EL (cell line): ENCODE data around the gene SLC9B2.

Experiments used
- DNase-seq: peaks from one replicate; pipeline ENCODE4 v3.0.0-alpha.2; 2016

Gene SLC9B2, protein sequence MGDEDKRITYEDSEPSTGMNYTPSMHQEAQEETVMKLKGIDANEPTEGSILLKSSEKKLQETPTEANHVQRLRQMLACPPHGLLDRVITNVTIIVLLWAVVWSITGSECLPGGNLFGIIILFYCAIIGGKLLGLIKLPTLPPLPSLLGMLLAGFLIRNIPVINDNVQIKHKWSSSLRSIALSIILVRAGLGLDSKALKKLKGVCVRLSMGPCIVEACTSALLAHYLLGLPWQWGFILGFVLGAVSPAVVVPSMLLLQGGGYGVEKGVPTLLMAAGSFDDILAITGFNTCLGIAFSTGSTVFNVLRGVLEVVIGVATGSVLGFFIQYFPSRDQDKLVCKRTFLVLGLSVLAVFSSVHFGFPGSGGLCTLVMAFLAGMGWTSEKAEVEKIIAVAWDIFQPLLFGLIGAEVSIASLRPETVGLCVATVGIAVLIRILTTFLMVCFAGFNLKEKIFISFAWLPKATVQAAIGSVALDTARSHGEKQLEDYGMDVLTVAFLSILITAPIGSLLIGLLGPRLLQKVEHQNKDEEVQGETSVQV

DNA sequence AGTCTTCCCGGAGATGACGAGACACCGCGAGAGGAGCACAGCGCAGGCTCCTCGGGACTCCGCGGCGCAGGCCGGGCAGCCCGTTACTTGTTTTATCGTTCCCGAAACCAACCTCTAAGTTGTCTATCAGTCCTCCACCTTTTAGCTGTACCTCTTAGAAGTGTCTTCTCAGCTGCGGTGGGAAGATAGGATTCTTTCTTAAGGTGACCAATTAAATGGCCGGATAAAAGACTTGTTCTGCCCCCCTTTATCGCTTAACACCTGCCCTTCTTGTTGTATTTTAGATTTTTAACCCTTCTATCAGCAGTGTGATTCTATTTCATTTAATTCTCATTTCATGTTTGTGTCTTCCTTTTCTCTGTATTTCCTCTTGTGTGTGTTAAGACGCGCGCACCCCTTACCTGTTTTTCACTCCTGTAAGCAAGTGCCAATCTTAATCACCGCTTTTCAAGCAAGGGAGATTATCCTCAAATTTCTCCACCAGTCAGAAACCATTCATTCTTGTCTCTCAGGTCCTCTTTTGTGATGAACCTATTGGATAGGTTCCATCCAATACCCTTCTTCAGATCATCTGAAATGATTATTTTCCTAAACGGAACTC, at the start of gene SLC9B2:
TSS of gene SLC9B2 (minus strand) at position 15 of the 601 bp plus-strand sequence. CDS start 9,211 bp downstream, outside the sequence.
- DNase-seq = no peak

DNA sequence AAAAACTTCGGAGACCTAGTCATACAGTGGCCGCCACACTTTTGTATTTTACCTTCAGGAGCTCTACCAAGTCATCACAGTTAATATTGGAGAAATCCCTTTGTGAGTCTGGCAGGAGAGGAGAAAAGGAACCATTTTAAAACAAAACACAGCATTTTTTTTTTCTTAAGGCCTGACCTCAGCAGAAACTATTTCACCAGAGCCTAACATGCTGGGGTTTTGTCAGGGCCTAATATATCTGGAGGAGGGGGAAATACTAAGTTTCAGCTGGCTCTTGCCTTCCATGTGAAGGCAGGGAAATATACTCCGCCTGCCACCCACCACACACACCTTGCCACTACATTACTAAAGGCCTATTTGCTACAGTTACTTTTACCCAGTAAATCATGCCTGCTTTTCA, 49.6 kb upstream of the SLC9B2 start:
- DNase-seq = no peak

DNA sequence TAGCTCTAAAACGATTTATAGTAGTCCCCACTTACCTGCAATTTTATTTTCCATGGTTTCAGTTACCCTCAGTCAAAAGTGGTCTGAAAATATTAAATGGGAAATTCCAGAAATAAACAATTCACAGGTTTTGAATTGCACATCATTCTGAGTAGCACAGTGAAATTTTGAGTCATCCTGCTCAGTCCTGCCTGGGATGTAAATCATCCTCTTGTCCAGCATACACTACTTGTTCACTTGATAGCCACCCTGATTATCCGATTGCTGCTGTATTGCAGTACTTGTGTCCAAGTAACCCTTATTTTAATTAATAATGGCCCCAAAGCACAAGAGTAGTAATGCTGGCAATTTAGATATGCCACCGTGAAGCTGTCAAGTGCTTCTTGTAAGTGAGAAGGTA, 46.6 kb upstream of the SLC9B2 start:
- DNase-seq = peak; percentile 8

DNA sequence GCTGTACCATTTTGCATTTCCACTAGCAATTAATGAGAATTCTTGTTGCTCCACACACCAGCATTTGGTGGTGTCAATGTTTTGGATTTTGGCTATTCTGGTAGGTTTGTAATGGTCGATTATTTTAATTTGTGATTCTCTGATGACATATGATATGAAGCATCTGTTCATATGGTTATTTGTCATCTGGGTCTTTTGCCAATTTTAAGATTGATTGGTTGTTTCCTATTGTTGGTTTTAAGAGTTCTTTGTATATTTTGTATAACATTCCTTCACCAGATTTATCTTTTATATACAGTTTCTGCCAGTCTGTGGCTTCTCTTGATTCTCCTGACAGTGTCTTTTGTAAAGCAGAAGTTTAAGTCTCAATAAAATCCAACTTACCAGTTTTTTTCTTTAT, 41.6 kb upstream of the SLC9B2 start:
- no peak for DNase-seq

DNA sequence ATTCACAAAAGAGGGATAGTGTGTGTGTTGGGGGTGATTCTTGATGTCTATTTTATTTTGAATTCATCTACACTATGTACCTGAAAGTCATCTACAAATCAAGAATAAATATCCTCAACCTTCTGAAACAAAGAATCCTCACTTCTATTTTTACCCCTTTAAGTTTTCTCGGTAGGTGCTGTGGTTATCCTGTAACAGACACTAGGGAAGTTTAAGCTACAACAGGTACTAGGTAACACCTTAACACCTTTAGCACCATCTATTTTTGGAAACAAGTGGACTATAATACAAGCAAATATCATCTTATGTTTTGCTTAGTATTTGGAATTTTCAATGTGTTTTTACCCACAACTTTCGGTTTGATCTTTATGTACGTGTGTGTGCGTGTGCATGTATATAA, 35.0 kb upstream of the SLC9B2 start:
- DNase-seq = no peak

DNA sequence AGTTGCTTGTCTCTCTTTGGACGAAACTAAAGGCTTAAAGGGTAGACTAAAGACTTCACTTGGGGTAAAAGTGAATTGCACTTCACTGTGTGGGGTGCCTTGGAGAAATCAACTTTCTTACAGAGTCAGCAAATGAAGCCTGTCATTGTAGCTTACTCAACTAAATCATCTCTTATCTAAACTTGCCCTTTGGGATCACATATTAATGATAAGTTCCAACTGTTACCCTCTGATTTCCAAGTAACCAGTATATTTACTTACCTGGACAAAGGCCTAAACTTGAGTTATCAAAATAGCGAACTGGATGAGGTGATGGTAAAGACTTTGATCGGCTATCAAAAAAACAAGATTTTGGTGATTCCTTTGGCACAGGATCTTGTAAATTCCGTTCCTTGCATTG, 32.0 kb upstream of the SLC9B2 start:
- DNase-seq = no peak

DNA sequence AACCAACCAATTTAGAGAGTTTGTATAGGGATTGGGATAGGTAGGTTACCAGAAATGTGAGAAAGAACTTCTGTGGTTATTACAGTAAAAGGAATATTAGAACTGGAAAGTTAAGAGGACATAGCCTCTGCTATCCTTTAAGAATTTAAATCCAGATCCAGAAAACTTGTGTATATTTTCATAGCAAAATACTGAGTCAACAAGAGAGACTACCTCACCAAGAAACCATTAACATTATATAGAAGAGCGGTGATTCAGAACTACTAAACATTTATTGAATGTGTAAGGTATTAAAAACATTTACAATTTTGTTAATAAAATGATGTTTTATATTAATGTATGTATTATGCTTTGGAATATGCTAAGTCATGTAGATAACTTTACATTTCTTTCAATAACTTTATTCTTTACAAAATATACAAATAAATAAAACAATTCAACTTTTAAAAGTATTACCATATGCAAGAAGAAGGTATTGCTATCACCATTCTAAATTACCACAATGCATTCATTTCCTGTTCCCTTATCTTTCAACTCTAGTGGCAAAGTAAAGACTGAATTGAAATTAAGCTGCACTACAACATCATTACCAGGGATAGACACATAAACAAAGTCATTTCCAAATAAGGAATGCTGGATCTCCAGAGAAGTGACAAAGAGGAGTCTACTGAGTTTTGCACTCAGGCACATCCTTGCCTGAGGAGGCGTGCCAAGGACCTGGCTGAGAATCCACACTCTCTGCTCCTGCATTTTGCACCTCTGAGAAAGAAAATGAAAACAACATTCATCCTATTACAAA, 29.2 kb upstream of the SLC9B2 start:
- peak; percentile 13 for DNase-seq

DNA sequence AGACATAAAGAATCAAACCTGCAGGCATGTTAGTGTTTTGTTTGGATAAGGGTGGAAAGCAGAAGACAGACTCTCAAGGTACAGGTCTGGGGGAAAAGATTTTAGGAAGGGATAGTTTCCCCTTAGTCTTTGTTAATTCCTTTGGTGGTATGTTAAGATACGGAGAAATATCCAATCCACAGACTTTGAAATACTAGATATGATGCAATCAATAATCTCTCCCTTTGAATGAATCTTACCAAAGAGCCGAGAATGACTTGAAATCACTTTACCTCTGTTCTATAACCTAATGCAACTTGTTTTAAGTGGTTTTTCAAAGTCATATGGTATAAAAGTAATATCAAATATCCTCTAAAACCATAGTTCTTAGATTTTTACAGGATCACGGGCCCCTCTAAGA, 28.3 kb upstream of the SLC9B2 start:
- no peak for DNase-seq

DNA sequence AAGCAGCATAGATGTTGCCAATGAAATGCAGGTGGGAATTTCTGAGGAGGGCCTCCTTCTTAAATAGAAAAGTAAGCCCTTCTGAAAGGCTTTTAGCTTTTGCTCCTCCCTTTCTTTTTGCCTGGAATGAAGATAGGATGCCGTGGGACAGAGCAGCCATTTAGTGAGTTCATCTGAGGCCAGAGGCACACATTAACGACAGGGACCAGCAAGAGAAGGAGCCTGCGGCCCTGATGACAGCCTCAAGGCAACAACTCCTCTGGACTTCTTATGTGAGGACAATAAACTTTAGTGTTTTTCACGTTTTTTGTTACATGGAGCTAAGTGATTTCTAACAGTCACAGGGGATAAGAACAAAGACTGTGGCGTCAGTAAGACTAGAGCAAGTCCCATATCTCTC, 24.1 kb upstream of the SLC9B2 start:
- DNase-seq = no peak

DNA sequence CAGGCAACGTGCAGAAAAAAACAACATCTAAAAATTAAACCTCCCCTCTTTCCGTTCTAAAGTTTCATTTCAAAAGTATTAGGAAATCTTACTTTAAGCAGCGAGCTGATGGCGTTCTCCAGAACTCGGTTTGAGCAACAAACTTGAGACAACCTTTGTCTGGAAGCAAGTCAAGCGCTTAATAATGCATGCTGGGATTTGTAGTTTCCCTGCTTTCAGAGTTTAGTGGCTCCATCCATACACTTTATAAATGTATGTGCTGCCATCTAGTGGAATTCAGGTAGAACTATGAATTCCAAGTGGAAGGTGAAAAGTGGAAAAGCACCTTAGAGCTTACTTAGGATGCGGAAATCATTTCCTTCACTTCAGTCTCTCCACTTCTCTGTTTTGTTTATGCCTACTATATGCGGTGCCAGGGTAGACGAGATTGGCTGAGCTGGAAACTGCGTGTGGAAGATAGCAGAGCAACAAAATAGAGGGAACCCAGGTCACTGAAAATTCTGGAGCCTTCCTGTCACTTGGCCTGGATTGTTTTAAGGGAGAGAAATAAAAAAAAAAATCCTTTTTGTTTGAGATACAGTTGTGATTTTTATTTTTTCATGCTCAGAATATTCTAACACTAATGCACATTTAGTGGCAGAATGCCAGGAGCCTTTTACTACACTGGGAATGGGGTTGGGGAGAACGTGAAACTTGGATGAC, 23.3 kb upstream of the SLC9B2 start, which contains the start of gene BDH2:
TSS of gene BDH2 (minus strand) at position 144 of the 702 bp plus-strand sequence. CDS start 3,580 bp downstream, outside the sequence.
- DNase-seq = peak; percentile 90

DNA sequence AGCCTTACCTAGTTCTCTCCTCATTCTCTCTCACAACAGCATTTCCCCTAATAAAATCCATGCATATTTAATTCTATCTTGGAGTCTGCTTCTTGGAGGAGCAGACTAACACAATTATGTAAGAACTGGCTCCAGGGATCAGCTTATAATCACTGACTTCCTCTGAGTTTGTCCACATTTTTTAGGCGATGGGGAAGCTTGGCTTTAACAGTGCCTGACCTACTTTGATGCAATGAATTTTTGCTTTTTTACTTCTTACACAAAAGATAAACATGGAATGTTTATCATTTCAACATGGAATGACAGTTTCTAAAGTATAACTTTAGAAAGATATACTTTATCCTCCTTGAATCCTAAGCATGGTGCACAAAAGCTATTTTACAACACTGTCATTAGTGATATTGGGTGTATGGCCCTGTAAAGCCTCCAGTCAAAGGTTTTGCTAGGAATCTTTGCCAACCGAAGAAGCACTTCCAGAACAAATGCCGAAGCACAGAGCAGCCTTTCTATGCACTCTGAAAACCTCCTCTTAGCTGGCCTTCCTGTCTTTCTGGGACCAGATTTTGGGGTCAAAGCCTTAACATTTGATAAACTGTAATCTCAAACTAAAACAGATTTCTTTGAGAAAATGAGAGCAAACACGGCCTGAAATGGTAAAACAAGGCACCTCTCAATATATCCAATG, 22.3 kb upstream of the SLC9B2 start:
- DNase-seq = no peak

DNA sequence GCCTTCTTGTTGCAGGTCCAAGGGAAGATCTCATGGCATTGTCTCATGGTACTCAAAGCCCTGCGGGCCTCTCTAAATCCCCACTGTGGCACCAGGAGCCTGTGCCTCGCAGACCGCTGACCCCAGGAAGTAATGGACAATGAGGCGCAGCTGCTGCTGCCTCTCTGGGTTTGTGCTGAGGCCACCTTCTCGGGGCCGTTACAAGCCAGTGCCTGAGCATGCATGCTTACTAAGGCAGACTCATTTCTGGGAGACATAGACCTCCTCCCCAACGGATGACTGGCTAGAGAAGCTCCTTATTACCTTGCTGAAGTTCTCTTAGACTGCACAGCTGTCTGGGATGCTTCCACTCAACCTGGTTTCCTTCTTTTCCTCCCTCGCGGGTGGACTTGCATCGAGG, 21.8 kb upstream of the SLC9B2 start:
- DNase-seq = no peak

DNA sequence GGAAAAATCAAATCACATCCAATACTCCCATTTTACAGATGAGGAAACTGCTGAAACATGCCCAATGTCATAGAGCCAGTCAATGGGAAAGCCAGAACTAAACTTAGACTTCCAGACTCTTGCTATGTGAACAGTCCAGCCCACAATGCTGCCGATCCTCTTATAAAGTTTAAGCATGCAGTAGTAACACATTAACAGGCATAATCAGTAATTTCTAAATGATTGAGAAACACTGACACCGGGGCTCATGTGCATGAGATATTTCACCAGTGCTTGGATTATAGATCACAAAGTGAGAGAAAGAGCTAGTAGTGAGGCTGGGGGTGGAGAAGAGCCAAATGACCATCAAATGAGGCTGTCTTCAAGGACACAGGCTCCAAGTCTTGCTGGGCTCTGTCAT, 20.6 kb upstream of the SLC9B2 start:
- no peak for DNase-seq

DNA sequence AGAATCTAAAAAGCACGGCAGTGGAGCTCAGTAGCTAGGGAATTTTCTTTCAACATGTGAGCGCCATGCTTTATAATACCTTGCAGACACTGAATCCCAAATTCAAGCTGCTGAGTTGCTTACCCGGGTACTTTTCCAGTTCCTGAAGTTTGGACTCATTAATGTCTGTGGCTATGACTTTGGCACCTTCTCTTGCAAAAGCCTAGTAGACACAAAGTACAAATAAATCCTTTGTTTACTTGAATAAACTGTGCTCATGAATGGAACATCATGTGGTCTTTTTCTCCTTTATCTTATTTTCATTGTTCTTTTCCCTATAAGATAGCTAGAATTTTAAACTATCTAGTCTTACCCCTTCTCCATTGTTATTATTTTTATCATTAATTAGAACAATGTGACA, 18.5 kb upstream of the SLC9B2 start:
- no peak for DNase-seq

DNA sequence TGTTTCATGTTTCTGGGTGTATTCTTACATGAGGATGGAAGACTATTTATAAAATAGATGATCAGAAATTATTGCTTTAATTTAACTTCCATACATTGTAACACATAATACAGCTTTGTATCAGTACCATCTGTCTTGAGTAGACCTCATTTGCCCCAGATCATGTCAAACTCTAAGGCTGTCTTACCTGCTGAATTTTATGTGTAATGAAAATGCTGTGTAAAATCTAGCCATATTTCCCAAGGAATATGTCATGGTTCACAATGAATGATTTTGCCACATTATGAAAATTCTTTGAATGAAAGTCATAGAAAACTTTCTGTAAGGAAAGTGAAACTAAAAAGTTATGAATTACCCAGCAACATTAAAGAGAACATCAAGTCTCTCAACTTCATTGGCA, 15.7 kb upstream of the SLC9B2 start:
- DNase-seq = no peak

DNA sequence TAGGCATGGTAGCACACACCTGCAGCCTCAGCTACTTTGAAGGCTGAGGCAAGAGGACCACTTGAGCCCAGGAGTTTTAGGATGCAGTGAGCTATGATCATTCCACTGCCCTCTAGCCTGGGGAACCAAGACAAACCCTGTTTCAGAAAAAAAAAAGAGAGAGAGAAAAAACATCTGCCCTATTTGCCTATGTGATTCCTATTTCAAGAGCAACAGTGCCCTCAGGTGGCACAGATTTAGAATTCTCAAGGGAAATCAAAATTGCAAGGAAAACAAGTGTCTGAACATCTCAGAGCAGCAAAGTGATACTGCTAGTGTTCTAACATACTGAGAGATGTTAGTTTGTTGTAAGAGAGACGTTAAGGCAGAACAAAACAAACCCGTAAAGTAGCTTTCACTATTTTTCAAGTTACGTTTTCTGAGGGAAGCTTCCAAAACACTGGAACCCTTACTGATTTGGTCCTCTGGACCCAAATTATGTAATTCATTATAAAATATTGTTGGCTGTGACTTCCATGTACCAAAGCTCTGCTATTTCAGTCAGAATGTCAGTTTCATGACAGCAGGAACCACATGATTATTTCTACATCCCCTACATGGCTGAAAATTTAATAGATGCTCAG, 15.2 kb upstream of the SLC9B2 start:
- DNase-seq = peak; percentile 71

DNA sequence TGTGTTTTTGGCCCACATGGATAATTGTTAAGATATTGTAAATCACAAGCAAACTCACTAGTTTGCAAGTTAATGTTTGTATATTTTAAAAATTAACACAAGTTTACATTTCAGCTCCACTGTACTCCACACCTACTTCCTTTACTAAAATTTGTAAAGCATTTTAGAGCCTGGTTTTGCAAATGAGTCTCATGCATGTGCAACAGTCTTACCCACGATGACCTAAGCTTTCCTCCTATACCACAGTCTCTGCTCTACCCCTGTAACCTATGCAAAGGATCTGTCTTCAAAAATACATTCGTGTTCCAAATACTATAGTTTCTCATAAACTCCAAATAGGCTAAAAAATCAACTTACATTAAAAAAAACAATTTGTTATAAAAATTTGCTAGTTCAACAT, 12.9 kb upstream of the SLC9B2 start:
- DNase-seq = no peak

DNA sequence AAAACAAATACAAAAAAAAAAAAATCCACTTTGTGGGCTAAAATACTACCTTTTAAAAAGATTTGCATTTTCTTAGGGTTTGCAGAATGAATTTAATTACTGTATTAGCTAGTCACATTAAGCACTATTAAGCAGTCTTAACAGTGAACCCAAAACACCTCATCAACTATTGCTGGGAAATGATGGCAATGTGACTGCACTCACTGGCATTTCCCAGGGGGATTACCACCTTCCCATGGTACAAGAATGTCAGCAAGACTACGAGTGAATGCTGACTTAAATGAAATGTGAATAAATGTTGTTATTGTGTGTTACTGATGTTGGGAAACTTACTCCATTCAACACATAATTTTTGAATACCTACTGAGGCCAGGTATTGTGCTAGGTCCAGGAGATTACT, 10.0 kb upstream of the SLC9B2 start:
- DNase-seq = no peak

DNA sequence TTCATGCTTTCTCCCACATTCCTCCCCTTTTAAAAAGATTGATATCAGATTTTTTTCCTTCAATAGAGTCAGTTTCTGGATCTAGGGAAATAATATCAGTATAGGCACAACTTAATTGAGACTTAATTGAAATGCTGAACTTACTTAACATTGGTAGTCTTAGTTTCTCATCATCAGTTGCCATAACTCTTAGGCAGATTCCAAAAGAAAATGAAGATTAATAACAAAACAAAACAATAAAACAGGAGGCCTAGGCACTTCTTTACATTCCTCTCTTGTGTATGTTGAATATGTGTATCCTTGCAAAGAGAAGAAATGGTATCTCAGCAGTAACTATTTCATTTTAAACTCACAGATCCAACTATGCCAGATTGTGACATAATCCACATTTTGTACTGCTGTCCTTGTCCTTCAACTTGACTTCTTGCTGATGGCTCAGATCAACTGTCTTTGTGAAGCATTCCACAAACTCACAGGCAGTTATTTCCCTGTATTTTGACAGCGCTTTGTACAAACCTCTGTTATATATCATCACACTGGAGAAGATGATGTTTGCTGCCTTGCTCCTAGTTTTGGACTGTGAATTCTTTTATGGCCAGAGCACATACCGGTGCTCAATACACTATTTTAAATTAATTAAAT, 9.1 kb upstream of the SLC9B2 start:
- no peak for DNase-seq

DNA sequence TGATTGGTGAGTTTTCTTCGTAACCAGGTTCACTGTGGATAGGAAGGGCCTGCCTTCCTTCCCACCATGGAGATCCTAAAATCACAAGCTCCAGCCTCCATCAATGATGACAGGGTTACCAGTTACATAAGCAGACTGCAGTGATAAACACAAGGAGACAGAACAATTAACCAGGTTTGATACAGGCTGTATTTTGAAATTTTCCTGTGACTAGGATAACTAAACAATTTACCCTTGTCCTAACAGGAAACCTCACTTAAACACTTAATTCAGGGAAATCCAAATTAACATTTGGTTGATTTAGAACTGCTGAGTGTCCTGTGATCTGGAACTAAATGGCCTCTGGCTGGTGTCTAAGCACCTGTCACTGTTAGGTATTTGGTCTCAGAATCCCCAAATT, 3.1 kb upstream of the SLC9B2 start:
- DNase-seq = no peak
